K562 (cell line): ENCODE measurements around the gene SLC25A42. TPM values are rescaled to one million over a fixed set of nuclear protein-coding genes. Genes with fewer than 3 reads are reported as not detected.
A peak's percentile ranks its signal among the peaks of the same experiment; 100 is the strongest.

Experiments
- ATAC-seq: fragments of 200-7000 bp; cut with Tn5 transposase; 3 replicates; pipeline ENCODE4 v1.9.1; 2020; ENCODE audit warnings: moderate library complexity
- BruUV-seq: library from RNA; stranded (reverse); fragments of 400-500 nt; replicated peaks from 2 replicates; lab custom pipeline; 2021; lab: Mats Ljungman, UMichigan
- CTCF ChIA-PET: fragments of 300-600 bp; formaldehyde crosslinking; extraction: SDS; loops from one replicate; lab custom pipeline; 2021; ENCODE audit warnings: low intra/inter-chr PET ratio; lab: Yijun Ruan, JAX
- POLR2A ChIA-PET: fragments of 300-600, 350-650 bp; sonication (Branson Sonifier 250); formaldehyde crosslinking; extraction: SDS; loops from one replicate; lab custom pipeline; 2021; ENCODE audit warnings: antibody characterized with exemption, inconsistent platforms; lab: Yijun Ruan, JAX
- DNase-seq, 4 experiments: peaks; one replicate each; pipeline versions ENCODE4 v3.0.0 to v3.0.0-alpha.2; 2011 to 2018; ENCODE audit warnings: low spot score in 3 of 4, mixed read lengths in 3 of 4; ENCODE audit errors: extremely low read depth in 1 of 4
- FAIRE-seq: peaks from 2 replicates; lab custom pipeline; 2011; peaks lifted over from hg19 to GRCh38; lab: Jason Lieb, UNC
- H2AFZ ChIP-seq: 2 replicates; pipeline ENCODE4 v1.6.0; 2011; ENCODE audit warnings: low read depth, low read length, control low read depth, inconsistent platforms
- H3K27ac ChIP-seq: fragments of 200-600 bp; 3 replicates; pipeline ENCODE4 v1.8.0; 2011; ENCODE audit warnings: low read depth, mild to moderate bottlenecking, control low read depth, inconsistent platforms, low read length, moderate library complexity, mixed read lengths; ENCODE audit errors: extremely low read depth
- H3K27me3 ChIP-seq, 2 experiments: fragments of 300-600 bp in 1 of 2; 2 replicates in 1 of 2; 3 replicates in 1 of 2; pipeline versions ENCODE4 v1.6.0 to v1.8.0; 2011; ENCODE audit warnings: inconsistent platforms in 2 of 2, low read length in 2 of 2, mild to moderate bottlenecking in 1 of 2, mixed read lengths in 1 of 2, moderate library complexity in 1 of 2; ENCODE audit not compliant: control insufficient read depth in 2 of 2, insufficient read depth in 2 of 2
- H3K36me3 ChIP-seq: fragments of 300-600 bp; 3 replicates; pipeline ENCODE4 v1.8.0; 2011; ENCODE audit warnings: mild to moderate bottlenecking, low read length, inconsistent platforms; ENCODE audit not compliant: control insufficient read depth, insufficient read depth
- H3K4me1 ChIP-seq, 2 experiments: fragments of 200-600 bp in 1 of 2; replicated peaks in 1 of 2; 2 replicates in 1 of 2; 3 replicates in 1 of 2; pipeline versions ENCODE4 v1.5.1 to v1.8.0; 2011; ENCODE audit warnings: inconsistent platforms in 2 of 2, low read length in 2 of 2, mild to moderate bottlenecking in 1 of 2, mixed read lengths in 1 of 2, moderate library complexity in 1 of 2; ENCODE audit not compliant: control insufficient read depth in 2 of 2, insufficient read depth in 2 of 2
- H3K4me2 ChIP-seq: 2 replicates; pipeline ENCODE4 v1.6.1; 2011; ENCODE audit warnings: low read length, control low read depth, inconsistent platforms, mixed read lengths; ENCODE audit not compliant: insufficient read depth
- H3K4me3 ChIP-seq: fragments of 200-600 bp; sonication (generic), shearing (Covaris generic); 2 replicates; pipeline ENCODE4 v1.5.1; 2016; ENCODE audit warnings: control low read depth, inconsistent platforms
- H3K79me2 ChIP-seq: fragments of 200-600 bp; 3 replicates; pipeline ENCODE4 v1.8.0; 2011; ENCODE audit warnings: low read length, inconsistent platforms; ENCODE audit not compliant: control insufficient read depth, insufficient read depth
- H3K9ac ChIP-seq, 2 experiments: 2 replicates each; pipeline versions ENCODE4 v1.6.0 to v1.6.1; 2011; ENCODE audit warnings: low read depth in 2 of 2, low read length in 2 of 2, control low read depth in 1 of 2, inconsistent platforms in 1 of 2, mild to moderate bottlenecking in 1 of 2, mixed read lengths in 1 of 2; ENCODE audit not compliant: insufficient read depth in 1 of 2
- H3K9me1 ChIP-seq: one replicate; pipeline ENCODE4 v1.6.0; 2011; ENCODE audit warnings: inconsistent platforms, mild to moderate bottlenecking, low read length, moderate library complexity; ENCODE audit not compliant: control insufficient read depth, insufficient read depth
- H3K9me3 ChIP-seq: replicated peaks from 2 replicates; pipeline ENCODE4 v1.5.1; 2011; ENCODE audit warnings: low read depth, low read length, inconsistent platforms; ENCODE audit not compliant: control insufficient read depth, insufficient read depth
- H4K20me1 ChIP-seq: replicated peaks from 2 replicates; pipeline ENCODE4 v1.6.1; 2011; ENCODE audit warnings: low read length, inconsistent platforms, mixed read lengths; ENCODE audit not compliant: control insufficient read depth, insufficient read depth
- GATAD2B ChIP-seq: fragments of 450-650 bp; IDR thresholded peaks from 2 replicates; pipeline ENCODE4 v1.6.1; 2017; ENCODE audit warnings: mild to moderate bottlenecking, borderline replicate concordance
- SIX5 ChIP-seq, 2 experiments: IDR thresholded peaks; 2 replicates each; pipeline ENCODE4 v1.6.1; 2011; ENCODE audit warnings: low read length in 2 of 2, borderline replicate concordance in 1 of 2, low read depth in 1 of 2, mild to moderate bottlenecking in 1 of 2, moderate library complexity in 1 of 2; ENCODE audit not compliant: insufficient read depth in 1 of 2
- SRF ChIP-seq, 2 experiments: fragments of 250-450, 450-650 bp in 1 of 2; sonication (Bioruptor Pico) in 1 of 2; sonication (generic) in 1 of 2; formaldehyde crosslinking; IDR thresholded peaks; 2 replicates each; pipeline versions ENCODE4 v1.5.0 to v1.5.1; 2020 to 2022; ENCODE audit warnings: mild to moderate bottlenecking in 1 of 2, missing genetic modification reagents in 1 of 2
- ZNF696 ChIP-seq: fragments of 250-450 bp; sonication (Bioruptor Pico); conservative IDR thresholded peaks from 2 replicates; pipeline ENCODE4 v1.4.0; 2020; ENCODE audit warnings: mild to moderate bottlenecking, moderate library complexity
- WGBS: fragments of 100-300 bp; shearing (Covaris generic); methylation state at CpG from one replicate; pipeline ENCODE4 v1.1.6; 2016; ENCODE audit warnings: low coverage, mixed read lengths; ENCODE audit not compliant: insufficient coverage; ENCODE audit errors: missing lambda C conversion rate; 5-methylcytosine and 5-hydroxymethylcytosine counted together
- in situ Hi-C: fragments of 300-500 bp; cut with MboI; formaldehyde crosslinking; loops from 4 replicates; pipeline ENCODE4 v1.15.0; 2018; ENCODE audit warnings: inconsistent platforms, mixed read lengths
- intact Hi-C: fragments of 100-400 bp; cut with micrococcal nuclease; formaldehyde crosslinking; loops from 2 replicates; pipeline ENCODE4 v1.14.2; 2022
- polyA plus RNA-seq, 8 experiments: library from polyadenylated mRNA; depleted of rRNA in 4 of 8; stranded (reverse) in 5 of 8; unstranded in 3 of 8; fragments of >200 nt; fragmentation: Nextera tagmentation in 2 of 8; fragmentation: Illumina TruSeq in 1 of 8; extraction: Ambion mirVana in 2 of 8; extraction: Trizol in 1 of 8; gene quantifications; 2 replicates each; pipeline versions ENCODE4 v1.2.1 to v1.2.3, GENCODE V29; 2011 to 2014; ENCODE audit warnings: inconsistent platforms in 1 of 8, missing spikeins in 1 of 8
- total RNA-seq, 7 experiments: library from RNA; depleted of rRNA in 6 of 7; stranded (reverse); fragments of >200 nt in 6 of 7; fragmentation: Illumina TruSeq in 2 of 7; extraction: Trizol in 2 of 7; gene quantifications; 2 replicates each; pipeline versions ENCODE4 v1.2.1 to v1.2.3, GENCODE V29; 2011 to 2021; ENCODE audit warnings: low replicate concordance in 1 of 7

The SLC25A42 gene
- total and polyA plus RNA-seq, 9 of the 15 experiments (the other 6 are each of a cell fraction or from before 2014, with no cell fraction given) = 0.59 to 32.2 (median 14.1) TPM

DNA sequence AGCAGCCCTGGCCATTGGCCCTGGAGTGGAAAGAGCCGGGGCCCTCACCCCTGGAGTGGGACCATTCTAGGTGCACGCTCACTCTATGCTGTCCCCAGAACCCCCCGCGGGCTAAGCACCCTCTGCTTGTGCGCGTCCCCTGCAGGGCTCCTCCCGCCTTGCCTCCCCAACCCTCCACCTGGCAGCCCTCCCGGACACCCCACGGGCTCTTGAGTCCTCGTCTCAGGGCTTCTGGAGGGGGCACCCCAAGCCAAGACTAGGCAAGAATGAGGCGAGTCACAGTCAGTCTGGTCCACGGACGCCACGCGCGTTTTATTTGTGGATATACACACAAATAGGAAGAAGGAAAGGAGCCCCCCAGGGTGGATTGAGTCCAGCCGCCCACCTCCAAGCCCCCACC lies 81.5 kb downstream of the SLC25A42 start:
- in situ Hi-C loops (no loop called here), intact Hi-C loops (no loop called here)
- no TSS peak for BruUV-seq
- Histone ChIP-seq H2AFZ (peak overlapping the region; percentile 94), H4K20me1 (no peaks in the 10 kb centered on the region), H3K4me2 (no peak overlapping the region), H3K27me3 (no peaks in the 10 kb centered on the region; a peak in 1 of 5 replicates), H3K79me2 (no peaks in the 10 kb centered on the region), H3K36me3 (no peaks in the 10 kb centered on the region), H3K27ac (no peak overlapping the region), H3K9me1 (no peaks in the 10 kb centered on the region), H3K4me1 (peaks cover 0 to 19% of the 10 kb centered on the region in 2 experiments; a peak in 2 of 5 replicates), H3K9ac (peak overlapping the region in 1 of 2 experiments; percentile 61; a peak in 1 of 4 replicates), H3K9me3 (no peaks in the 10 kb centered on the region), H3K4me3 (no peak overlapping the region)
- TF ChIP-seq GATAD2B (no peak), SRF (CRISPR knock-in tag; IDR thresholded peaks at IDR 0.05) (no peak), SIX5 (IDR thresholded peaks at IDR 0.05; ENCODE audit: borderline replicate concordance in 1 of 2, insufficient read depth in 1 of 2, low read depth in 1 of 2, low read length in 2 of 2) (no peak), ZNF696 (CRISPR knock-in tag) (no peak)
- WGBS = 52% methylated on average over 17 of the region's 17 CpGs
- peak in 1 of 4 experiments; percentile 9 for DNase-seq
- CTCF ChIA-PET = interaction anchor here (1.2 to 3.5 kb wide), 5 partner anchors 28 to 345 kb away, joined by 8 to 20 read pairs (median 12); no protein-coding TSS in a partner anchor
- FAIRE-seq = no peak
- no peak for ATAC-seq
- POLR2A ChIA-PET = interaction anchor here (1.0 kb wide), 1 partner anchor 22 kb away, joined by 3 read pairs; no protein-coding TSS in a partner anchor
